ENCODE data around the gene EFCAB9.

DNA sequence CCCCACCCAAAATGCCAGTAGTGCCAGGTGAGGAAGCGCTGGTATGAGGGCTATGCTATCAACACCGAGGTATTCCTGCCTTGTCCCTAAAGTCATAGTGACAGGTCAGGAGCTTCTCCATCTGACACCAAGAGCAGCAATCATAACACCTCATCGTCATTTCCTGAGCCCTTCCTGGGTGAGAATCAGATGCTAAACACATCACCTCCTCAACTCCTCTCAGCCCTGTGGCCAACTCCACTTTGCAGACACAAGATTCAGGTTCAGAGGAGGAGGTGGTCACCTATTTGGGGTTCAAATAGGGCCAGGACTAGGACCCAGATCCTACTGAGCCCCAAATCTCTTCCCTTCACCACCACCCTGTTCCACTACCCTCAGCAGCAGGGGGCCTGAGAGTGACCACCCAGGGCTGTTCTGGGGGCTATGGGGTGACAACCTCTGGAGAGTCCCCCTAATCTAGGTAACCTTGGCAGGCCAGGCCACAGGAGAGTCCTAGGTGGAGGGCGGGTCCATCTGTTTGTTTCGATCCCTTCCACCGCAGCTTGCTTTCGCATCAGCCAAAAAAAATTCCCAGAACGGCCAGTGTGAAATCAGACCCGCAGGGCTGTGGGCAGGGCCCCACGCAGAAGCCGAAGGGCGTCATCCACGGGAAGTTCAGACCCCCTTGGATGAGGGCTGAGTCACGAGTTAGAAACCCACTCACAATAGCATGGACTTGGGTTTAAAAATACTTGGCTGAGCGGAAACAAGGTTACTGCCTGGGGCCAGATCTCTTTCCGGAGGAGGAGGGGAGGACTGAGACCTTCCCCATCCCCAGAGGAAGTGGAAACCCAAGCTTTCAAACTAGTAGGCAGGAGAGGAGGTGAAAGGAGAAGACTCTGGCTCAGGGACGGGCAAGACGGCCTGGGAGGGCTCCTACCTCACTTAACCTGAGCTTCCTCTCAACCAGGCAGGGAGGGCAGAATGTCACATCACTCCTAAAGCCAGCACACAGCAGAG lies 14.7 kb upstream of the EFCAB9 start:
- TF ChIP-seq, protein P1, sequence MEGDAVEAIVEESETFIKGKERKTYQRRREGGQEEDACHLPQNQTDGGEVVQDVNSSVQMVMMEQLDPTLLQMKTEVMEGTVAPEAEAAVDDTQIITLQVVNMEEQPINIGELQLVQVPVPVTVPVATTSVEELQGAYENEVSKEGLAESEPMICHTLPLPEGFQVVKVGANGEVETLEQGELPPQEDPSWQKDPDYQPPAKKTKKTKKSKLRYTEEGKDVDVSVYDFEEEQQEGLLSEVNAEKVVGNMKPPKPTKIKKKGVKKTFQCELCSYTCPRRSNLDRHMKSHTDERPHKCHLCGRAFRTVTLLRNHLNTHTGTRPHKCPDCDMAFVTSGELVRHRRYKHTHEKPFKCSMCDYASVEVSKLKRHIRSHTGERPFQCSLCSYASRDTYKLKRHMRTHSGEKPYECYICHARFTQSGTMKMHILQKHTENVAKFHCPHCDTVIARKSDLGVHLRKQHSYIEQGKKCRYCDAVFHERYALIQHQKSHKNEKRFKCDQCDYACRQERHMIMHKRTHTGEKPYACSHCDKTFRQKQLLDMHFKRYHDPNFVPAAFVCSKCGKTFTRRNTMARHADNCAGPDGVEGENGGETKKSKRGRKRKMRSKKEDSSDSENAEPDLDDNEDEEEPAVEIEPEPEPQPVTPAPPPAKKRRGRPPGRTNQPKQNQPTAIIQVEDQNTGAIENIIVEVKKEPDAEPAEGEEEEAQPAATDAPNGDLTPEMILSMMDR (IDR thresholded peaks at IDR 0.05): no peak
- TF ChIP-seq POLR2A (IDR thresholded peaks at IDR 0.05): peak in 1 of 4 donors; percentile 20
